H1 (cell line): Measurements from ENCODE around the gene LCOR. TPM values are rescaled to one million over a fixed set of nuclear protein-coding genes. Genes with fewer than 3 reads are reported as not detected.

Experiments used
- CTCF ChIA-PET: fragments of 300-600 bp; sonication (Branson Sonifier 250); formaldehyde crosslinking; loops from one replicate; lab custom pipeline; 2021; ENCODE audit not compliant: partially characterized antibody; lab: Charles Lee
- POLR2A ChIA-PET: fragments of 300-600 bp; sonication (Branson Sonifier 250); formaldehyde crosslinking; loops from one replicate; lab custom pipeline; 2021; ENCODE audit warnings: inconsistent platforms; ENCODE audit not compliant: partially characterized antibody; lab: Charles Lee
- DNase-seq, 2 experiments: peaks; one replicate each; pipeline versions ENCODE4 v3.0.0 to v3.0.0-alpha.2; 2010 to 2022; ENCODE audit warnings: low spot score in 2 of 2, low read depth in 1 of 2, mixed read lengths in 1 of 2
- FAIRE-seq: peaks from 2 replicates; lab custom pipeline; 2011; peaks lifted over from hg19 to GRCh38; lab: Jason Lieb, UNC
- H2AFZ ChIP-seq: 2 replicates; pipeline ENCODE4 v1.8.1; 2012; ENCODE audit warnings: low read length, inconsistent platforms
- H2AK5ac ChIP-seq: 2 replicates; pipeline ENCODE4 v1.6.1; 2013; ENCODE audit warnings: low read depth, low read length
- H2BK120ac ChIP-seq: replicated peaks from 2 replicates; pipeline ENCODE3; 2013; ENCODE audit warnings: low read depth, low read length, inconsistent platforms
- H2BK12ac ChIP-seq: 2 replicates; pipeline ENCODE4 v1.6.1; 2013; ENCODE audit warnings: low read depth, low read length
- H2BK15ac ChIP-seq: 2 replicates; pipeline ENCODE4 v1.6.1; 2013; ENCODE audit warnings: low read length
- H2BK20ac ChIP-seq: 2 replicates; pipeline ENCODE4 v1.6.1; 2013; ENCODE audit warnings: low read length
- H2BK5ac ChIP-seq: 2 replicates; pipeline ENCODE4 v1.6.1; 2013; ENCODE audit warnings: low read depth, low read length
- H3K14ac ChIP-seq: 2 replicates; pipeline ENCODE4 v1.6.1; 2013; ENCODE audit warnings: inconsistent platforms; ENCODE audit not compliant: insufficient read length
- H3K18ac ChIP-seq: 2 replicates; pipeline ENCODE4 v1.6.1; 2013; ENCODE audit warnings: low read length; ENCODE audit errors: extremely low read depth
- H3K23ac ChIP-seq: 2 replicates; pipeline ENCODE4 v1.6.1; 2013; ENCODE audit warnings: inconsistent platforms; ENCODE audit not compliant: insufficient read length
- H3K23me2 ChIP-seq: 2 replicates; pipeline ENCODE4 v1.6.1; 2013; ENCODE audit warnings: low read depth, low read length
- H3K27ac ChIP-seq: 2 replicates; pipeline ENCODE4 v1.6.1; 2011; ENCODE audit warnings: low read depth, low read length, inconsistent platforms
- H3K27me3 ChIP-seq, 4 experiments: replicated peaks in 1 of 4; 1 replicate in 1 of 4; 2 replicates in 3 of 4; pipeline versions ENCODE4 v1.6.1 to v1.8.1; 2011 to 2013; ENCODE audit warnings: low read length in 3 of 4, mild to moderate bottlenecking in 3 of 4, inconsistent platforms in 2 of 4, mixed read lengths in 2 of 4, moderate library complexity in 1 of 4; ENCODE audit not compliant: control insufficient read depth in 3 of 4, insufficient read depth in 3 of 4; ENCODE audit errors: extremely low read depth in 1 of 4
- H3K36me3 ChIP-seq, 4 experiments: 2 replicates each; pipeline versions ENCODE4 v1.6.1 to v1.8.1; 2011 to 2013; ENCODE audit warnings: mild to moderate bottlenecking in 4 of 4, low read length in 3 of 4, moderate library complexity in 2 of 4, control low read depth in 1 of 4, inconsistent platforms in 1 of 4; ENCODE audit not compliant: insufficient read depth in 4 of 4, control insufficient read depth in 2 of 4
- H3K4ac ChIP-seq: replicated peaks from 2 replicates; pipeline ENCODE3; 2013; ENCODE audit warnings: low read length, low read depth, mixed read lengths, inconsistent platforms; ENCODE audit not compliant: insufficient read length
- H3K4me1 ChIP-seq, 4 experiments: replicated peaks in 1 of 4; 1 replicate in 1 of 4; 2 replicates in 3 of 4; pipeline versions ENCODE4 v1.6.1 to v1.8.1; 2011 to 2013; ENCODE audit warnings: low read length in 3 of 4, inconsistent platforms in 2 of 4, mixed read lengths in 1 of 4; ENCODE audit not compliant: insufficient read depth in 4 of 4, control insufficient read depth in 3 of 4
- H3K4me2 ChIP-seq, 2 experiments: 2 replicates each; pipeline versions ENCODE4 v1.6.1 to v1.8.1; 2011 to 2013; ENCODE audit warnings: low read depth in 2 of 2, low read length in 2 of 2, control low read depth in 1 of 2, inconsistent platforms in 1 of 2, mild to moderate bottlenecking in 1 of 2; ENCODE audit not compliant: insufficient read depth in 1 of 2
- H3K4me3 ChIP-seq, 4 experiments: fragments of 200-600, 300-600 bp in 1 of 4; sonication (generic), shearing (Covaris generic), sonication (Bioruptor Twin) in 1 of 4; 2 replicates each; pipeline versions ENCODE4 v1.5.1 to v1.8.1; 2011 to 2016; ENCODE audit warnings: low read length in 4 of 4, low read depth in 3 of 4, control low read depth in 2 of 4, inconsistent platforms in 2 of 4, mild to moderate bottlenecking in 2 of 4, mixed read lengths in 1 of 4, moderate library complexity in 1 of 4; ENCODE audit not compliant: insufficient read depth in 2 of 4; ENCODE audit errors: extremely low read depth in 1 of 4
- H3K56ac ChIP-seq: replicated peaks from 2 replicates; pipeline ENCODE3; 2013; ENCODE audit warnings: low read depth, mild to moderate bottlenecking, mixed read lengths, low read length, inconsistent platforms; ENCODE audit not compliant: insufficient read length
- H3K79me1 ChIP-seq: 2 replicates; pipeline ENCODE4 v1.6.1; 2013; ENCODE audit warnings: low read depth, low read length, control low read depth
- H3K79me2 ChIP-seq, 2 experiments: 2 replicates each; pipeline versions ENCODE4 v1.6.1 to v1.8.1; 2012 to 2013; ENCODE audit warnings: low read length in 2 of 2, mild to moderate bottlenecking in 2 of 2, inconsistent platforms in 1 of 2; ENCODE audit not compliant: insufficient read depth in 2 of 2, control insufficient read depth in 1 of 2
- H3K9ac ChIP-seq, 4 experiments: replicated peaks in 1 of 4; 1 replicate in 1 of 4; 2 replicates in 3 of 4; pipeline versions ENCODE4 v1.6.1 to v1.8.1; 2011 to 2013; ENCODE audit warnings: low read depth in 3 of 4, low read length in 3 of 4, control low read depth in 2 of 4, mild to moderate bottlenecking in 2 of 4, moderate library complexity in 2 of 4, inconsistent platforms in 1 of 4; ENCODE audit errors: extremely low read depth in 1 of 4
- H3K9me3 ChIP-seq, 2 experiments: 2 replicates each; pipeline versions ENCODE4 v1.6.1 to v1.8.1; 2012 to 2013; ENCODE audit warnings: mild to moderate bottlenecking in 2 of 2, moderate library complexity in 2 of 2, control low read depth in 1 of 2, inconsistent platforms in 1 of 2, low read depth in 1 of 2, low read length in 1 of 2, mixed read lengths in 1 of 2; ENCODE audit not compliant: insufficient read depth in 2 of 2
- H4K20me1 ChIP-seq, 2 experiments: replicated peaks in 1 of 2; 2 replicates each; pipeline versions ENCODE3 to v1.8.1; 2011 to 2013; ENCODE audit warnings: inconsistent platforms in 2 of 2, low read length in 2 of 2, mild to moderate bottlenecking in 1 of 2; ENCODE audit not compliant: insufficient read depth in 2 of 2, control insufficient read depth in 1 of 2
- H4K5ac ChIP-seq: 2 replicates; pipeline ENCODE4 v1.6.1; 2013; ENCODE audit warnings: low read length, low read depth, mixed read lengths, inconsistent platforms; ENCODE audit not compliant: insufficient read length
- H4K8ac ChIP-seq: 2 replicates; pipeline ENCODE4 v1.8.0; 2013; ENCODE audit warnings: mild to moderate bottlenecking, moderate library complexity, low read length, inconsistent platforms; ENCODE audit not compliant: insufficient read depth; ENCODE audit errors: extremely low read depth
- H4K91ac ChIP-seq: replicated peaks from 2 replicates; pipeline ENCODE3; 2013; ENCODE audit warnings: low read length, mixed read lengths, inconsistent platforms; ENCODE audit not compliant: insufficient read length
- CREB1 ChIP-seq: IDR thresholded peaks from 2 replicates; pipeline ENCODE4 v1.6.1; 2012; ENCODE audit warnings: inconsistent platforms
- CTCF ChIP-seq, 3 experiments: IDR thresholded peaks; 1 replicate in 2 of 3; 2 replicates in 1 of 3; pipeline versions ENCODE4 v1.5.1 to v1.6.1; 2011; ENCODE audit warnings: low read length in 3 of 3, mild to moderate bottlenecking in 3 of 3, inconsistent platforms in 2 of 3, low read depth in 1 of 3, moderate library complexity in 1 of 3; ENCODE audit not compliant: insufficient read depth in 1 of 3; ENCODE audit errors: control extremely low read depth in 1 of 3
- EGR1 ChIP-seq: IDR thresholded peaks from 2 replicates; pipeline ENCODE4 v1.6.1; 2011; ENCODE audit warnings: low read depth, low read length, borderline replicate concordance
- KDM5A ChIP-seq: fragments of 200-600 bp; IDR thresholded peaks from 2 replicates; pipeline ENCODE4 v1.7.1; 2012; ENCODE audit warnings: mild to moderate bottlenecking, low read length, inconsistent platforms, mixed read lengths
- RAD21 ChIP-seq, 2 experiments: IDR thresholded peaks in 1 of 2; conservative IDR thresholded peaks in 1 of 2; 2 replicates each; pipeline ENCODE4 v1.6.1; 2011; ENCODE audit warnings: low read depth in 2 of 2, low read length in 2 of 2, improper control_type of control experiment in 1 of 2, inconsistent platforms in 1 of 2, mild to moderate bottlenecking in 1 of 2, moderate library complexity in 1 of 2
- YY1 ChIP-seq: IDR thresholded peaks from 2 replicates; pipeline ENCODE4 v1.6.1; 2011; ENCODE audit warnings: low read depth, mild to moderate bottlenecking, low read length
- ZNF274 ChIP-seq: IDR thresholded peaks from 2 replicates; pipeline ENCODE4 v1.7.0; 2012; ENCODE audit warnings: low read length, borderline replicate concordance; ENCODE audit errors: extremely low read depth
- WGBS, 2 experiments: shearing (Covaris generic) in 1 of 2; methylation state at CpG; one replicate each; pipeline versions ENCODE4 v1.1.6 to v1.1.7; 2013 to 2015; ENCODE audit warnings: low lambda C conversion rate in 2 of 2, mixed read lengths in 2 of 2, inconsistent platforms in 1 of 2, low coverage in 1 of 2, missing lambda C conversion rate in 1 of 2; ENCODE audit not compliant: insufficient replicate concordance in 2 of 2, insufficient coverage in 1 of 2, insufficient read length in 1 of 2; ENCODE audit errors: extremely low coverage in 1 of 2, missing lambda C conversion rate in 1 of 2; 5-methylcytosine and 5-hydroxymethylcytosine counted together
- polyA plus RNA-seq, 7 experiments: library from polyadenylated mRNA; depleted of rRNA in 3 of 7; stranded (reverse) in 5 of 7; unstranded in 2 of 7; fragments of >200 nt in 5 of 7; fragments of 200-250 nt in 2 of 7; gene quantifications; 1 replicate in 5 of 7; 2 replicates in 1 of 7; 4 replicates in 1 of 7; pipeline versions ENCODE4 v1.2.1 to v1.2.3, GENCODE V29; 2011 to 2013; ENCODE audit warnings: missing spikeins in 2 of 7, mixed read lengths in 2 of 7
- total RNA-seq: library from RNA; stranded (reverse); fragmentation: NEBNext Ultra II Directional; extraction: Animal tissue kit (Norgen Biotek cat#: 25700); gene quantifications from 2 replicates; pipeline ENCODE4 v1.2.1, GENCODE V29; 2021

LCOR gene
- total and polyA plus RNA-seq, 2 of the 8 experiments (the other 6 are each of a cell fraction or from before 2014, with no cell fraction given) = 4.7 to 25.5 TPM

DNA sequence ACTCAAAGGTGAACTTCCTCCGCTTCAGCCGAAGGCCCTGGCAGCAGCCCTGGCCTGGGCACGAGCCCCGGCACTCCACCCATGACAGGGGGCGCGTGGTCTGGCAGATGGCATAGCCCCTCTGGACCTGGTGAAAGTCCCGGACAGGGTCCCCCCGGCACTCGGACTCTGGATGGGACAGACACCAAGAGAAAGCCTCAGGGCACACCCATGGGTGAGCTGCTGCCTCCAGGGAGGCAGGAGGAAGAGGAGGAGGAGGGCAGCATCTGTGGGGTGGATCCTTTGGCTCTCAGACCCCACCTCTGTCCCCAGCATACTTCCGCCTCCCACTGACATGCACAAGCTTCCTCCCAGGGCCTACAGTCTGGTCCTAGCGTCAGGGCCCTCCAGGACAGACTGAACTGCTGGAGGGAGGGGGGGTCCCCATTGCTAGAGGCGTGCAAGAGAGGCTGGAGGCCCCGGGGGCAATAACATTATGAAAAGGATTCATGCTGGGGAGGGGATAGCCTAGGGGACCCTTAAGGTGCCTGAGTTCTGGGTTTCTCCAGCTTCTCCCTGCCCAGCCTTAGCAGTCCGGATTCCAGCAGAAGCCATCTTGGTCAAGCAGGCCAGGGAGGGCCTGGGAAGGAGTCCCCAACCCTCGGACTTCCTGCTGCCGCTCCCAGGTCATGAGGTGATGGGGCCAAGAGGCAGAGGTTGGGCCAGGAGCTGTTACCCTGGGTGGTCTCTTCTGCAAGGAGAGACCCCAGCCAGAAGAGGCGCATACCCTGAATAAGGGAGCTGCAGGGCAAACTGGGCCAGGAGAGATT lies 169.3 kb downstream of the LCOR start:
- POLR2A ChIA-PET = no interaction called here
- CTCF ChIA-PET = interaction anchor here (0.6 to 8.1 kb wide), 15 partner anchors 9 to 1217 kb away, joined by 3 to 47 read pairs (median 5); no protein-coding TSS in a partner anchor
- no peaks in the 10 kb centered on the region for H3K36me3 ChIP-seq

More for the DNA sequence above, 169.3 kb downstream of the LCOR start:
- Histone ChIP-seq H4K5ac (no peak overlapping the region), H4K20me1 (no peaks in the 10 kb centered on the region), H3K79me2 (no peaks in the 10 kb centered on the region), H3K23me2 (no peaks in the 10 kb centered on the region), H3K23ac (no peak overlapping the region), H3K27me3 (no peaks in the 10 kb centered on the region), H2BK20ac (no peak overlapping the region)
- TF ChIP-seq ZNF274 (no peak), YY1 (no peak), EGR1 (no peak), RAD21 (IDR thresholded peaks at IDR 0.05 in 1 of 2, conservative IDR thresholded peaks at IDR 0.05 in 1 of 2; ENCODE audit: low read depth in 2 of 2, low read length in 2 of 2) (no peak), CTCF (IDR thresholded peaks at IDR 0.05; ENCODE audit: control extremely low read depth in 1 of 3, insufficient read depth in 1 of 3, low read depth in 1 of 3, low read length in 3 of 3) (no peak), CREB1 (no peak), KDM5A (no peak)
- TF ChIP-seq, all 59 proteins: peak for 0
- Histone ChIP-seq H2AFZ (no peak overlapping the region), H2BK12ac (no peak overlapping the region), H2BK5ac (no peak overlapping the region), H3K18ac (no peak overlapping the region), H2AK5ac (no peak overlapping the region), H2BK120ac (no peak overlapping the region), H3K56ac (no peak overlapping the region), H3K4me1 (peaks cover 0 to 4% (median 1%) of the 10 kb centered on the region in 4 experiments; a peak in 4 of 7 replicates), H4K91ac (no peak overlapping the region), H3K79me1 (no peaks in the 10 kb centered on the region), H3K4me3 (no peak overlapping the region), H3K9ac (no peak overlapping the region), H3K4me2 (no peak overlapping the region), H3K27ac (no peak overlapping the region), H2BK15ac (no peak overlapping the region), H3K4ac (no peak overlapping the region), H4K8ac (no peak overlapping the region), H3K9me3 (no peaks in the 10 kb centered on the region), H3K14ac (no peak overlapping the region)
- no peak for FAIRE-seq
- 91% methylated on average over 16 of the region's 17 CpGs; no CpG with 5 or more reads in 1 of the 2 experiments for WGBS, 2 experiments
- no peak for DNase-seq
